Tibial artery (tissue), 4 donors: ENCODE data around the gene SLC22A14.

Source experiments
- DNase-seq, 2 donors: peaks; one replicate each; pipeline ENCODE4 v3.0.0-alpha.2; 2019
- H3K27ac ChIP-seq, 2 donors: fragments of 200-600 bp; sonication (generic) in 1 of 2; 1 replicate in 1 of 2; 2 replicates in 1 of 2; pipeline ENCODE4 v1.5.1; 2018 to 2019; ENCODE audit warnings: mild to moderate bottlenecking in 1 of 2
- H3K27me3 ChIP-seq, 2 donors: fragments of 200-600 bp; sonication (generic) in 1 of 2; one replicate each; pipeline versions ENCODE4 v1.5.1 to v1.6.0; 2016 to 2019
- H3K36me3 ChIP-seq, 3 donors: fragments of 200-600 bp; sonication (generic) in 2 of 3; one replicate each; pipeline ENCODE4 v1.5.1; 2016 to 2019; ENCODE audit warnings: mild to moderate bottlenecking in 2 of 3
- H3K4me1 ChIP-seq, 4 donors: fragments of 200-600 bp; sonication (generic) in 2 of 4; 1 replicate in 3 of 4; 2 replicates in 1 of 4; pipeline ENCODE4 v1.5.1; 2016 to 2019
- H3K4me3 ChIP-seq, 2 donors: fragments of 200-600 bp; sonication (generic) in 1 of 2; 1 replicate in 1 of 2; 2 replicates in 1 of 2; pipeline ENCODE4 v1.5.1; 2018 to 2019; ENCODE audit warnings: mild to moderate bottlenecking in 2 of 2
- H3K9me3 ChIP-seq, 3 donors: fragments of 200-600 bp; sonication (generic) in 1 of 3; one replicate each; pipeline ENCODE4 v1.5.1; 2016 to 2019
- CTCF ChIP-seq, 2 experiments: fragments of 200-600 bp in 1 of 2; fragments of 450-650 bp in 1 of 2; IDR thresholded peaks; one replicate each; pipeline ENCODE4 v1.5.1; 2017 to 2019; ENCODE audit warnings: antibody characterized with exemption in 2 of 2, mild to moderate bottlenecking in 1 of 2, moderate library complexity in 1 of 2
- intact Hi-C: fragments of 100-400 bp; cut with DNase I; formaldehyde crosslinking; loops from one replicate; pipeline ENCODE4 v1.15.0; 2023; ENCODE audit warnings: low total_unique reads

The SLC22A14 gene

DNA sequence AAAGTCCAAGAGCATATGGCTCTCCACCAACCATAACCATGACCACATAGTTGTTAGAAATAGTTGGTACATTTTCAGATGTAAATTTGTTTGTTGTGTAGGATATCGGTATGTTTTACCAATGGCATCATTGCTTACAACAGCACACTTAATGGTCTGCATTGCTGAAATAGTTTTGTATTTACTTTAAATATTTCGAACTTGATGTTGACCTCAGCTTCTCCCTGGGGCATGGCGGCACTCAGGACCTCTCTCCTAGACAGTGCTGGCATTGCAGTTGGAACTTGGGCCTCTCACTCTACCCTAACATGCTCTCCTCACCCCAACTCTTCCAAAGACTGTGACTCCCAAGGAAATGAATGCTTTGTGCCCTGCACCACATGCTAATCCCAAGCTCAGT, 11.5 kb upstream of the SLC22A14 start:
- intact Hi-C loops: no loop called here
- no peak overlapping the region for H3K4me3 ChIP-seq
- H3K4me1 ChIP-seq: no peaks in the 10 kb centered on the region
- no peaks in the 10 kb centered on the region for H3K27me3 ChIP-seq
- no peak overlapping the region for H3K27ac ChIP-seq
- H3K9me3 ChIP-seq: no peaks in the 10 kb centered on the region
- DNase-seq: no peak
- TF ChIP-seq CTCF (IDR thresholded peaks at IDR 0.05): no peak
- H3K36me3 ChIP-seq: peaks cover 3 to 15% (median 8%) of the 10 kb centered on the region in 3 donors

- intact Hi-C loops: no loop called here
- Histone ChIP-seq H3K27ac (no peak overlapping the region), H3K4me1 (no peaks in the 10 kb centered on the region), H3K4me3 (no peak overlapping the region), H3K27me3 (no peaks in the 10 kb centered on the region), H3K9me3 (no peaks in the 10 kb centered on the region), H3K36me3 (peaks cover 8 to 20% (median 9%) of the 10 kb centered on the region in 3 donors)
- DNase-seq: no peak
- TF ChIP-seq CTCF (IDR thresholded peaks at IDR 0.05): no peak
Measured at GRCh38 chr3:38271553-38271952, 10.5 kb upstream of the SLC22A14 start.

- Histone ChIP-seq H3K4me3 (no peak overlapping the region), H3K36me3 (peaks cover 9 to 31% (median 16%) of the 10 kb centered on the region in 3 donors), H3K27me3 (no peaks in the 10 kb centered on the region), H3K9me3 (no peaks in the 10 kb centered on the region), H3K4me1 (no peaks in the 10 kb centered on the region), H3K27ac (no peak overlapping the region)
- DNase-seq: no peak
- no peak for TF ChIP-seq CTCF (IDR thresholded peaks at IDR 0.05)
- intact Hi-C loops: no loop called here
Measured at GRCh38 chr3:38274864-38275649, 7.0 kb upstream of the SLC22A14 start.

GRCh38 chr3:38275658-38276057, 6.4 kb upstream of the SLC22A14 start:
- no peak overlapping the region for H3K27ac ChIP-seq
- H3K4me3 ChIP-seq: no peak overlapping the region
- no peaks in the 10 kb centered on the region for H3K27me3 ChIP-seq
- DNase-seq: no peak
- H3K36me3 ChIP-seq: peaks cover 9 to 31% (median 16%) of the 10 kb centered on the region in 3 donors
- intact Hi-C loops: no loop called here
- no peaks in the 10 kb centered on the region for H3K4me1 ChIP-seq
- TF ChIP-seq CTCF (IDR thresholded peaks at IDR 0.05): no peak
- no peaks in the 10 kb centered on the region for H3K9me3 ChIP-seq

- H3K9me3 ChIP-seq: no peaks in the 10 kb centered on the region
- H3K4me1 ChIP-seq: no peaks in the 10 kb centered on the region
- peaks cover 9 to 31% (median 16%) of the 10 kb centered on the region in 3 donors for H3K36me3 ChIP-seq
- no peak overlapping the region for H3K4me3 ChIP-seq
- DNase-seq: no peak
- intact Hi-C loops: no loop called here
- TF ChIP-seq CTCF (IDR thresholded peaks at IDR 0.05): no peak
- no peaks in the 10 kb centered on the region for H3K27me3 ChIP-seq
- no peak overlapping the region for H3K27ac ChIP-seq
Measured at GRCh38 chr3:38276081-38276916, 5.8 kb upstream of the SLC22A14 start.
